Spleen (tissue), 7 donors: ENCODE results near the gene PLB1.

ENCODE experiments used
- POLR2A ChIP-seq, 3 donors: fragments of 450-650 bp; IDR thresholded peaks; one replicate each; pipeline ENCODE4 v1.5.1; 2017; ENCODE audit warnings: antibody characterized with exemption in 3 of 3, mild to moderate bottlenecking in 1 of 3
- POLR2AphosphoS5 ChIP-seq, 3 donors: sonication (generic); formaldehyde crosslinking; IDR thresholded peaks; one replicate each; pipeline ENCODE4 v1.5.1; 2017; ENCODE audit warnings: antibody characterized with exemption in 3 of 3
- TF ChIP-seq, protein P1 (sequence below), 11 experiments: fragments of 200-600 bp in 7 of 11; fragments of 450-650 bp in 4 of 11; sonication (generic) in 4 of 11; IDR thresholded peaks in 8 of 11; conservative IDR thresholded peaks in 3 of 11; 1 replicate in 7 of 11; 2 replicates in 4 of 11; pipeline versions ENCODE4 v1.4.0 to v1.8.0; 2016 to 2021; ENCODE audit warnings: antibody characterized with exemption in 11 of 11, inconsistent platforms in 4 of 11, mild to moderate bottlenecking in 1 of 11
- donor health status: DM: no; HTN: no; CAD: no; lungs with moderate emphysema.
- donor health status: DM: no; HTN: no; CAD: no.
- donor health status: DM: no; HTN: no; CAD: no.

GRCh38 chr2:28469947-28470535 lies 25.8 kb upstream of the PLB1 start:
- TF ChIP-seq, protein P1, sequence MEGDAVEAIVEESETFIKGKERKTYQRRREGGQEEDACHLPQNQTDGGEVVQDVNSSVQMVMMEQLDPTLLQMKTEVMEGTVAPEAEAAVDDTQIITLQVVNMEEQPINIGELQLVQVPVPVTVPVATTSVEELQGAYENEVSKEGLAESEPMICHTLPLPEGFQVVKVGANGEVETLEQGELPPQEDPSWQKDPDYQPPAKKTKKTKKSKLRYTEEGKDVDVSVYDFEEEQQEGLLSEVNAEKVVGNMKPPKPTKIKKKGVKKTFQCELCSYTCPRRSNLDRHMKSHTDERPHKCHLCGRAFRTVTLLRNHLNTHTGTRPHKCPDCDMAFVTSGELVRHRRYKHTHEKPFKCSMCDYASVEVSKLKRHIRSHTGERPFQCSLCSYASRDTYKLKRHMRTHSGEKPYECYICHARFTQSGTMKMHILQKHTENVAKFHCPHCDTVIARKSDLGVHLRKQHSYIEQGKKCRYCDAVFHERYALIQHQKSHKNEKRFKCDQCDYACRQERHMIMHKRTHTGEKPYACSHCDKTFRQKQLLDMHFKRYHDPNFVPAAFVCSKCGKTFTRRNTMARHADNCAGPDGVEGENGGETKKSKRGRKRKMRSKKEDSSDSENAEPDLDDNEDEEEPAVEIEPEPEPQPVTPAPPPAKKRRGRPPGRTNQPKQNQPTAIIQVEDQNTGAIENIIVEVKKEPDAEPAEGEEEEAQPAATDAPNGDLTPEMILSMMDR (IDR thresholded peaks at IDR 0.05 in 8 of 11, conservative IDR thresholded peaks at IDR 0.05 in 3 of 11) = no peak
- TF ChIP-seq POLR2AphosphoS5 (IDR thresholded peaks at IDR 0.05) = no peak
- no peak for TF ChIP-seq POLR2A (IDR thresholded peaks at IDR 0.05)
